ENCODE results near the gene PTS. TPM values are rescaled to one million over a fixed set of nuclear protein-coding genes. Genes with fewer than 3 reads are reported as not detected.

PTS gene
- total RNA-seq, 2 experiments from 2014 or later = 22.6 to 37.8 TPM

GRCh38 chr11:112219476-112220232 lies 6.6 kb upstream of the PTS start:
- ChIA-PET POLR2A (interaction anchor here (1.1 kb wide), 1 partner anchor 183 kb away, joined by 3 read pairs; no protein-coding TSS in a partner anchor), CTCF (ENCODE audit: unreplicated experiment) (interaction anchor here (0.6 to 3.3 kb wide), 5 partner anchors 10 to 336 kb away, joined by 3 to 23 read pairs (median 3); no protein-coding TSS in a partner anchor)
- peak; percentile 79 for DNase-seq (ENCODE audit: low spot score)
- H3K4me2 ChIP-seq (ENCODE audit: low read length) = no peak overlapping the region
- intact Hi-C loops (cut with micrococcal nuclease; ENCODE audit: unreplicated experiment) = loop anchor here (1.0 to 10.0 kb wide), 5 partner anchors 61 to 1070 kb away; no protein-coding TSS in a partner anchor
- H3K27ac ChIP-seq (ENCODE audit: low read depth, low read length, poor library complexity, severe bottlenecking) = no peak overlapping the region
- H3K4me3 ChIP-seq (ENCODE audit: low read depth, low read length, poor library complexity, severe bottlenecking) = no peak overlapping the region
- no peaks in the 10 kb centered on the region for H3K4me1 ChIP-seq (ENCODE audit: insufficient read depth, low read length, poor library complexity, severe bottlenecking)
- no peaks in the 10 kb centered on the region for H3K9me3 ChIP-seq (ENCODE audit: low read length)
- no peaks in the 10 kb centered on the region for H3K9me2 ChIP-seq (ENCODE audit: insufficient read depth, low read length)
- H3K36me3 ChIP-seq (ENCODE audit: insufficient read depth, low read length) = no peaks in the 10 kb centered on the region
- BruUV-seq (replicated peaks) = no TSS peak
- peak; percentile 88 for TF ChIP-seq CTCF (conservative IDR thresholded peaks at IDR 0.05; ENCODE audit: low read length)
- no peak for TF ChIP-seq EZH2phosphoT487 (IDR thresholded peaks at IDR 0.05; ENCODE audit: borderline replicate concordance, low read depth, low read length)
- no peaks in the 10 kb centered on the region for H4K20me1 ChIP-seq (ENCODE audit: insufficient read depth, low read length)
- H3K79me2 ChIP-seq (ENCODE audit: insufficient read depth, low read depth, low read length) = no peaks in the 10 kb centered on the region
- peak overlapping the region; percentile 35; the same call in 1 of the 2 replicates for H2AFZ ChIP-seq (ENCODE audit: low read length)

- no peak for TF ChIP-seq CTCF (conservative IDR thresholded peaks at IDR 0.05; ENCODE audit: low read length)
- no peak for TF ChIP-seq EZH2phosphoT487 (IDR thresholded peaks at IDR 0.05; ENCODE audit: borderline replicate concordance, low read depth, low read length)
- no peak overlapping the region for H3K27ac ChIP-seq (ENCODE audit: low read depth, low read length, poor library complexity, severe bottlenecking)
- H3K4me3 ChIP-seq (ENCODE audit: low read depth, low read length, poor library complexity, severe bottlenecking) = no peak overlapping the region
- ChIA-PET CTCF (ENCODE audit: unreplicated experiment) (interaction anchor here (0.8 to 3.3 kb wide), 3 partner anchors 59 to 334 kb away, joined by 3 to 23 read pairs (median 3); no protein-coding TSS in a partner anchor), POLR2A (interaction anchor here (0.7 to 1.4 kb wide), 4 partner anchors 59 to 224 kb away, joined by 3 to 4 read pairs (median 4); no protein-coding TSS in a partner anchor)
- no peaks in the 10 kb centered on the region for H3K79me2 ChIP-seq (ENCODE audit: insufficient read depth, low read depth, low read length)
- H3K36me3 ChIP-seq (ENCODE audit: insufficient read depth, low read length) = no peaks in the 10 kb centered on the region
- no peaks in the 10 kb centered on the region for H3K9me2 ChIP-seq (ENCODE audit: insufficient read depth, low read length)
- H2AFZ ChIP-seq (ENCODE audit: low read length) = no peak overlapping the region
- no peaks in the 10 kb centered on the region for H3K4me1 ChIP-seq (ENCODE audit: insufficient read depth, low read length, poor library complexity, severe bottlenecking)
- BruUV-seq (replicated peaks) = no TSS peak
- DNase-seq (ENCODE audit: low spot score) = no peak
- intact Hi-C loops (cut with micrococcal nuclease; ENCODE audit: unreplicated experiment) = loop anchor here (5.0 kb wide), 1 partner anchor 294 kb away; no protein-coding TSS in a partner anchor
- no peaks in the 10 kb centered on the region for H4K20me1 ChIP-seq (ENCODE audit: insufficient read depth, low read length)
- no peak overlapping the region for H3K4me2 ChIP-seq (ENCODE audit: low read length)
- H3K9me3 ChIP-seq (ENCODE audit: low read length) = no peaks in the 10 kb centered on the region
Observed at GRCh38 chr11:112221274-112221835, 4.9 kb upstream of the PTS start.

Data from OCI-LY7 (cell line).